WTC11 (cell line): ENCODE results near the gene LENG1. TPM values are rescaled to one million over a fixed set of nuclear protein-coding genes. Genes with fewer than 3 reads are reported as not detected.

ENCODE experiments used
- ATAC-seq: fragments of 200-7000 bp; cut with Tn5 transposase; 2 replicates; pipeline ENCODE4 v1.10.0; 2021; ENCODE audit warnings: mild to moderate bottlenecking, moderate library complexity
- CTCF ChIA-PET: fragments of 300-600 bp; sonication (Branson Sonifier 250); formaldehyde crosslinking; loops from one replicate; lab custom pipeline; 2021; ENCODE audit warnings: antibody characterized with exemption; lab: Charles Lee
- POLR2A ChIA-PET: fragments of 350-600 bp; sonication (Branson Sonifier 250); formaldehyde crosslinking; loops from one replicate; lab custom pipeline; 2021; ENCODE audit warnings: antibody characterized with exemption; lab: Charles Lee
- DNase-seq: peaks from one replicate; pipeline ENCODE4 v3.0.0; 2021; ENCODE audit warnings: low spot score
- H3K27ac Mint-ChIP-seq: 2 replicates; pipeline ENCODE4 v1.8.0; 2021; ENCODE audit warnings: mixed read lengths
- H3K27me3 Mint-ChIP-seq: 2 replicates; pipeline ENCODE4 v1.8.0; 2021; ENCODE audit warnings: low read depth, mild to moderate bottlenecking, moderate library complexity, mixed read lengths
- H3K36me3 Mint-ChIP-seq: 2 replicates; pipeline ENCODE4 v1.8.0; 2021; ENCODE audit warnings: mixed read lengths
- H3K4me1 Mint-ChIP-seq: 2 replicates; pipeline ENCODE4 v1.8.0; 2022; ENCODE audit warnings: mixed read lengths
- H3K4me3 Mint-ChIP-seq: 2 replicates; pipeline ENCODE4 v1.8.0; 2021; ENCODE audit warnings: mild to moderate bottlenecking, moderate library complexity, mixed read lengths
- H3K9me3 Mint-ChIP-seq: 2 replicates; pipeline ENCODE4 v1.8.0; 2021; ENCODE audit warnings: mixed read lengths
- ATF1 ChIP-seq: sonication (generic); formaldehyde crosslinking; IDR thresholded peaks from 2 replicates; pipeline ENCODE4 v1.8.1; 2023; ENCODE audit warnings: mild to moderate bottlenecking, moderate library complexity, missing genetic modification reagents
- CBFB ChIP-seq: sonication (generic); formaldehyde crosslinking; IDR thresholded peaks from 2 replicates; pipeline ENCODE4 v1.8.1; 2022; ENCODE audit warnings: mild to moderate bottlenecking, low read depth, missing genetic modification reagents
- CREB1 ChIP-seq: sonication (generic); formaldehyde crosslinking; IDR thresholded peaks from 2 replicates; pipeline ENCODE4 v1.8.0; 2023; ENCODE audit warnings: mild to moderate bottlenecking, missing genetic modification reagents
- CREM ChIP-seq: sonication (generic); formaldehyde crosslinking; IDR thresholded peaks from 2 replicates; pipeline ENCODE4 v1.8.1; 2022; ENCODE audit warnings: mild to moderate bottlenecking, missing genetic modification reagents, moderate library complexity
- EMX1 ChIP-seq: fragments of 250-450 bp; sonication (Bioruptor Pico); IDR thresholded peaks from 2 replicates; pipeline ENCODE4 v1.8.0; 2021; ENCODE audit warnings: mild to moderate bottlenecking
- ETV6 ChIP-seq: sonication (generic); formaldehyde crosslinking; IDR thresholded peaks from 2 replicates; pipeline ENCODE4 v1.8.1; 2022; ENCODE audit warnings: mild to moderate bottlenecking, missing genetic modification reagents
- FOXP1 ChIP-seq: sonication (generic); formaldehyde crosslinking; IDR thresholded peaks from 2 replicates; pipeline ENCODE4 v1.8.0; 2022; ENCODE audit warnings: missing genetic modification reagents, mild to moderate bottlenecking, moderate library complexity, borderline replicate concordance
- GABPB1 ChIP-seq: sonication (generic); formaldehyde crosslinking; IDR thresholded peaks from 2 replicates; pipeline ENCODE4 v1.8.1; 2023; ENCODE audit warnings: mild to moderate bottlenecking, missing genetic modification reagents
- JUN ChIP-seq: sonication (generic); formaldehyde crosslinking; IDR thresholded peaks from 2 replicates; pipeline ENCODE4 v1.8.0; 2023; ENCODE audit warnings: mild to moderate bottlenecking, missing genetic modification reagents
- KAT7 ChIP-seq: sonication (generic); formaldehyde crosslinking; IDR thresholded peaks from 2 replicates; pipeline ENCODE4 v1.8.1; 2023; ENCODE audit warnings: missing genetic modification reagents, mild to moderate bottlenecking, borderline replicate concordance
- MXD4 ChIP-seq: fragments of 250-450 bp; sonication (Bioruptor Pico); IDR thresholded peaks from 2 replicates; pipeline ENCODE4 v1.8.0; 2021; ENCODE audit warnings: mild to moderate bottlenecking, moderate library complexity, borderline replicate concordance
- NFYB ChIP-seq: sonication (generic); formaldehyde crosslinking; conservative IDR thresholded peaks from 2 replicates; pipeline ENCODE4 v1.8.0; 2022; ENCODE audit warnings: low read depth, missing genetic modification reagents
- NR3C1 ChIP-seq: sonication (generic); formaldehyde crosslinking; conservative IDR thresholded peaks from 2 replicates; pipeline ENCODE4 v1.8.1; 2023; ENCODE audit warnings: low read depth, mild to moderate bottlenecking, missing genetic modification reagents
- OVOL2 ChIP-seq: fragments of 250-450 bp; sonication (Bioruptor Pico); IDR thresholded peaks from 2 replicates; pipeline ENCODE4 v1.9.0; 2021; ENCODE audit warnings: mild to moderate bottlenecking, borderline replicate concordance
- SMAD4 ChIP-seq: sonication (generic); formaldehyde crosslinking; IDR thresholded peaks from 2 replicates; pipeline ENCODE4 v1.8.0; 2022; ENCODE audit warnings: mild to moderate bottlenecking, missing genetic modification reagents
- SP1 ChIP-seq: sonication (generic); formaldehyde crosslinking; conservative IDR thresholded peaks from 2 replicates; pipeline ENCODE4 v1.8.1; 2022; ENCODE audit warnings: missing genetic modification reagents
- TEAD1 ChIP-seq: sonication (generic); formaldehyde crosslinking; IDR thresholded peaks from 2 replicates; pipeline ENCODE4 v1.8.0; 2022; ENCODE audit warnings: mild to moderate bottlenecking, missing genetic modification reagents
- ZBTB21 ChIP-seq: sonication (generic); formaldehyde crosslinking; IDR thresholded peaks from 2 replicates; pipeline ENCODE4 v1.8.1; 2023; ENCODE audit warnings: mild to moderate bottlenecking, missing genetic modification reagents, borderline replicate concordance
- ZNF121 ChIP-seq: sonication (generic); formaldehyde crosslinking; IDR thresholded peaks from 2 replicates; pipeline ENCODE4 v1.8.0; 2023; ENCODE audit warnings: missing genetic modification reagents
- ZNF219 ChIP-seq: sonication (generic); formaldehyde crosslinking; IDR thresholded peaks from 2 replicates; pipeline ENCODE4 v1.8.0; 2023; ENCODE audit warnings: missing genetic modification reagents, mild to moderate bottlenecking, borderline replicate concordance
- ZNF263 ChIP-seq: sonication (generic); formaldehyde crosslinking; IDR thresholded peaks from 2 replicates; pipeline ENCODE4 v1.8.1; 2022; ENCODE audit warnings: low read depth, mild to moderate bottlenecking, moderate library complexity, missing genetic modification reagents
- ZNF671 ChIP-seq: fragments of 250-450 bp; sonication (Bioruptor Pico); IDR thresholded peaks from 2 replicates; pipeline ENCODE4 v1.8.0; 2021; ENCODE audit warnings: mild to moderate bottlenecking
- total RNA-seq: library from RNA; stranded (reverse); gene quantifications from 3 replicates; pipeline ENCODE4 v1.2.3, GENCODE V29; 2021
- TF ChIP-seq, protein P1 (sequence below): sonication (generic); formaldehyde crosslinking; IDR thresholded peaks from 2 replicates; pipeline ENCODE4 v1.8.0; 2023; ENCODE audit warnings: mild to moderate bottlenecking, missing genetic modification reagents
- TF ChIP-seq, protein P2 (sequence below): sonication (generic); formaldehyde crosslinking; IDR thresholded peaks from 2 replicates; pipeline ENCODE4 v1.8.1; 2023; ENCODE audit warnings: mild to moderate bottlenecking, missing genetic modification reagents, moderate library complexity
- TF ChIP-seq, protein P3 (sequence below): sonication (generic); formaldehyde crosslinking; IDR thresholded peaks from 2 replicates; pipeline ENCODE4 v1.8.1; 2023; ENCODE audit warnings: mild to moderate bottlenecking, missing genetic modification reagents
- TF ChIP-seq, protein P4 (sequence below): sonication (generic); formaldehyde crosslinking; IDR thresholded peaks from 2 replicates; pipeline ENCODE4 v1.8.0; 2022; ENCODE audit warnings: mild to moderate bottlenecking, missing genetic modification reagents

The LENG1 gene
- total RNA-seq, 1 experiment from 2014 or later, result 4.9 TPM

DNA sequence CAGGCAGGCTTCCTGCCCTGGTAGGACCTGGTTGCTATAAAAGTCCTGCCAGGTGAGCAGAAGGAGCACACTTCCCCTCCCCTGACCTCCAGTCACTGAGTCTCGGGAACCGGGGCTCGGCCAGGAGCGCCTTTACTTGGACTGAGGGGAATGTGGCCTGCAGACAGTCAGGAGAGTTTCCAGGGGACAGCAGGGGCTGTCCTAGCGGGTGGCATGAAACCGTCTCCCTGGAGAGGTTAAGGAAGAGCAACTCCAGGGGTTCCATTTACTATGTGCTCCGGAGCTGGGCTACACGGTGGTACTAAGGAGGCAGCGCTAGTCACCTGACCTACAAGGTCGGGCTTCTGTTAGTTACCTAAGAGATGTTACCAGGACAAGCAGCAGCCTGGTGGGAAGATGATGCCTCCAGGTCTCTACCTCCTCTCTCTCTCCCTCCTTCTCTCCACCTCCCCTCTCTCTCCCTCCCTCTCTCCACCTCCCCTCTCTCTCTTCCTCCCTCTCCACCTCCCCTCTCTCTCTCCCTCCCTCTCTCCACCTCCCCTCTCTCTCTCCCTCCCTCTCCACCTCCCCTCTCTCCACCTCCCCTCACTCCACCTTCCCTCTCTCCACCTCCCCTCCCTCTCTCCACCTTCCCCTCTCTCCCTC is 26.1 kb downstream of the LENG1 start:
- no peaks in the 10 kb centered on the region for H3K27me3 Mint-ChIP-seq
- H3K9me3 Mint-ChIP-seq, result no peaks in the 10 kb centered on the region
- ATAC-seq, result no peak
- DNase-seq, result no peak
- peaks cover 15% of the 10 kb centered on the region for H3K4me1 Mint-ChIP-seq
- ChIA-PET CTCF (no interaction called here), POLR2A (no interaction called here)
- H3K27ac Mint-ChIP-seq, result no peak overlapping the region
- no peak overlapping the region for H3K4me3 Mint-ChIP-seq
- TF ChIP-seq, protein P1, sequence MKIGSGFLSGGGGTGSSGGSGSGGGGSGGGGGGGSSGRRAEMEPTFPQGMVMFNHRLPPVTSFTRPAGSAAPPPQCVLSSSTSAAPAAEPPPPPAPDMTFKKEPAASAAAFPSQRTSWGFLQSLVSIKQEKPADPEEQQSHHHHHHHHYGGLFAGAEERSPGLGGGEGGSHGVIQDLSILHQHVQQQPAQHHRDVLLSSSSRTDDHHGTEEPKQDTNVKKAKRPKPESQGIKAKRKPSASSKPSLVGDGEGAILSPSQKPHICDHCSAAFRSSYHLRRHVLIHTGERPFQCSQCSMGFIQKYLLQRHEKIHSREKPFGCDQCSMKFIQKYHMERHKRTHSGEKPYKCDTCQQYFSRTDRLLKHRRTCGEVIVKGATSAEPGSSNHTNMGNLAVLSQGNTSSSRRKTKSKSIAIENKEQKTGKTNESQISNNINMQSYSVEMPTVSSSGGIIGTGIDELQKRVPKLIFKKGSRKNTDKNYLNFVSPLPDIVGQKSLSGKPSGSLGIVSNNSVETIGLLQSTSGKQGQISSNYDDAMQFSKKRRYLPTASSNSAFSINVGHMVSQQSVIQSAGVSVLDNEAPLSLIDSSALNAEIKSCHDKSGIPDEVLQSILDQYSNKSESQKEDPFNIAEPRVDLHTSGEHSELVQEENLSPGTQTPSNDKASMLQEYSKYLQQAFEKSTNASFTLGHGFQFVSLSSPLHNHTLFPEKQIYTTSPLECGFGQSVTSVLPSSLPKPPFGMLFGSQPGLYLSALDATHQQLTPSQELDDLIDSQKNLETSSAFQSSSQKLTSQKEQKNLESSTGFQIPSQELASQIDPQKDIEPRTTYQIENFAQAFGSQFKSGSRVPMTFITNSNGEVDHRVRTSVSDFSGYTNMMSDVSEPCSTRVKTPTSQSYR (CRISPR knock-in tag), result no peak
- no peak for TF ChIP-seq NR3C1 (CRISPR knock-in tag)
- peaks cover 20% of the 10 kb centered on the region for H3K36me3 Mint-ChIP-seq

DNA sequence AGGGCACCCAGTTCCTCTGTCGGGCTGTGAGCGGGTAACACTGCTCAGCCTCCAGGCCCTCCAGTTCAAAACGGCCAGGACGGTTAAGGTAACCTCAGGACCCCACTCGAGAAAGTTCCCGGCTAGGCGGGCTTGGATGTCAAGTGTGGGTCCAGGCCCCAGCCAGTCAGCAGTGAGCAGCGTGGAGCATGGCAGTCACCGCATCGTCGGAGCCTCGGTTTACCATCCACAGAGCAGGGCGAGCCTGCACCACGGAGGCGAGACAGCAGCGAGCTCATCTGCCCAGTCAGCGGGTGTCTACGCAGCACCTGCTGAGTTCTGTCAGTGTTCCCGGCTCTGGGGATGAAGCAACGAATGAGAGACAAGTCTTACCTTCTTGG is 29.9 kb downstream of the LENG1 start:
- Mint-ChIP-seq H3K27me3 (no peaks in the 10 kb centered on the region), H3K9me3 (no peaks in the 10 kb centered on the region), H3K36me3 (peaks cover 44% of the 10 kb centered on the region), H3K4me3 (no peak overlapping the region), H3K4me1 (peaks cover 5% of the 10 kb centered on the region), H3K27ac (no peak overlapping the region)
- CTCF ChIA-PET, result no interaction called here
- TF ChIP-seq CREM (CRISPR knock-in tag) (no peak), ZNF219 (no peak), ZNF263 (CRISPR knock-in tag) (no peak), CBFB (CRISPR knock-in tag) (no peak), NFYB (CRISPR knock-in tag) (no peak)
- TF ChIP-seq, protein P2, sequence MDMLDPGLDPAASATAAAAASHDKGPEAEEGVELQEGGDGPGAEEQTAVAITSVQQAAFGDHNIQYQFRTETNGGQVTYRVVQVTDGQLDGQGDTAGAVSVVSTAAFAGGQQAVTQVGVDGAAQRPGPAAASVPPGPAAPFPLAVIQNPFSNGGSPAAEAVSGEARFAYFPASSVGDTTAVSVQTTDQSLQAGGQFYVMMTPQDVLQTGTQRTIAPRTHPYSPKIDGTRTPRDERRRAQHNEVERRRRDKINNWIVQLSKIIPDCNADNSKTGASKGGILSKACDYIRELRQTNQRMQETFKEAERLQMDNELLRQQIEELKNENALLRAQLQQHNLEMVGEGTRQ (CRISPR knock-in tag), result no peak
- TF ChIP-seq, protein P3, sequence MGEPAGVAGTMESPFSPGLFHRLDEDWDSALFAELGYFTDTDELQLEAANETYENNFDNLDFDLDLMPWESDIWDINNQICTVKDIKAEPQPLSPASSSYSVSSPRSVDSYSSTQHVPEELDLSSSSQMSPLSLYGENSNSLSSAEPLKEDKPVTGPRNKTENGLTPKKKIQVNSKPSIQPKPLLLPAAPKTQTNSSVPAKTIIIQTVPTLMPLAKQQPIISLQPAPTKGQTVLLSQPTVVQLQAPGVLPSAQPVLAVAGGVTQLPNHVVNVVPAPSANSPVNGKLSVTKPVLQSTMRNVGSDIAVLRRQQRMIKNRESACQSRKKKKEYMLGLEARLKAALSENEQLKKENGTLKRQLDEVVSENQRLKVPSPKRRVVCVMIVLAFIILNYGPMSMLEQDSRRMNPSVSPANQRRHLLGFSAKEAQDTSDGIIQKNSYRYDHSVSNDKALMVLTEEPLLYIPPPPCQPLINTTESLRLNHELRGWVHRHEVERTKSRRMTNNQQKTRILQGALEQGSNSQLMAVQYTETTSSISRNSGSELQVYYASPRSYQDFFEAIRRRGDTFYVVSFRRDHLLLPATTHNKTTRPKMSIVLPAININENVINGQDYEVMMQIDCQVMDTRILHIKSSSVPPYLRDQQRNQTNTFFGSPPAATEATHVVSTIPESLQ (CRISPR knock-in tag), result no peak
- DNase-seq, result no peak
- no peak for ATAC-seq
- POLR2A ChIA-PET, result no interaction called here

DNA sequence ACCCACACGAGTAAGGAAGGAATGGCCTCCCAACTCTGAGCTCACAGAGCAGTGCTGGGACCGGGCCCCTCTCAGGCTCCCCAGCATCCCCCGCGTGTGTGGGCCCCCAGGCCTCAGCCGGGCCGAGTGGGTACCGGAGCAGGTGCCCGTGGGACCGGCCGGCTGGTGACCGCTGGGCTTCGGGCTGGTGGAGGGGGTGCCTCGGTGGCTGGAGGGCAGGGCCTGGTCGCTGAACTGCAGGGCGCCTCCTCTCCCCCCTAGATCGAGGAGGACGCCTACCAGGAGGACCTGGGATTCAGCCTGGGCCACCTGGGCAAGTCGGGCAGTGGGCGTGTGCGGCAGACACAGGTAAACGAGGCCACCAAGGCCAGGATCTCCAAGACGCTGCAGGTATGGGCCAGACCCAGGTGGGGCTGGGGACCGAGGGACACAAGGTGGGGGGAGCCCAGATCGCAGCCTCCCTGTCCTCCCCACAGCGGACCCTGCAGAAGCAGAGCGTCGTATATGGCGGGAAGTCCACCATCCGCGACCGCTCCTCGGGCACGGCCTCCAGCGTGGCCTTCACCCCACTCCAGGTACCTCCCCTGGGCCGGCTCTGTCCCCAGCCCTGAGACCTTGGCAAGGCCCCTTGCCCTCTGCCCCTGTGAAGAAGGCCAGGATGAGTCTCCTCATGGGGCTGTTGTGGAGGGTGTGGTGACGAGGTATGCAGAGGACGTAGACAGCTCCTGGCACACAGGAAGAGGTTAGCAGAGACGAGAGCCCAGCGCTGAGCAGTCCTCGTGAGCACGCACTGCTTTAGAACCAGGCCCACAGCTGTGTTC is 30.5 kb downstream of the LENG1 start:
- POLR2A ChIA-PET, result no interaction called here
- ATAC-seq (no peak), DNase-seq (no peak)
- Mint-ChIP-seq H3K9me3 (no peaks in the 10 kb centered on the region), H3K4me1 (no peaks in the 10 kb centered on the region), H3K36me3 (peaks cover 46% of the 10 kb centered on the region), H3K4me3 (no peak overlapping the region), H3K27me3 (no peaks in the 10 kb centered on the region), H3K27ac (no peak overlapping the region)
- CTCF ChIA-PET, result no interaction called here
- TF ChIP-seq TEAD1 (CRISPR knock-in tag) (no peak), FOXP1 (no peak), SP1 (CRISPR knock-in tag) (no peak), SMAD4 (CRISPR knock-in tag) (no peak), EMX1 (CRISPR knock-in tag) (no peak), ETV6 (CRISPR knock-in tag) (no peak), CBFB (CRISPR knock-in tag) (no peak), ZNF121 (CRISPR knock-in tag) (no peak), MXD4 (CRISPR knock-in tag) (no peak), GABPB1 (CRISPR knock-in tag) (no peak), KAT7 (CRISPR knock-in tag) (no peak), ATF1 (CRISPR knock-in tag) (no peak), JUN (CRISPR knock-in tag) (no peak), OVOL2 (no peak), ZNF671 (no peak), CREB1 (CRISPR knock-in tag) (no peak), ZBTB21 (CRISPR knock-in tag) (no peak)
- TF ChIP-seq, protein P4, sequence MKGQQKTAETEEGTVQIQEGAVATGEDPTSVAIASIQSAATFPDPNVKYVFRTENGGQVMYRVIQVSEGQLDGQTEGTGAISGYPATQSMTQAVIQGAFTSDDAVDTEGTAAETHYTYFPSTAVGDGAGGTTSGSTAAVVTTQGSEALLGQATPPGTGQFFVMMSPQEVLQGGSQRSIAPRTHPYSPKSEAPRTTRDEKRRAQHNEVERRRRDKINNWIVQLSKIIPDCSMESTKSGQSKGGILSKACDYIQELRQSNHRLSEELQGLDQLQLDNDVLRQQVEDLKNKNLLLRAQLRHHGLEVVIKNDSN, result no peak
